B cell (primary cell): Measurements from ENCODE around the gene CFAP52. TPM values are rescaled to one million over a fixed set of nuclear protein-coding genes. Genes with fewer than 3 reads are reported as not detected.
A peak's percentile ranks its signal among the peaks of the same experiment; 100 is the strongest.

Experiments used
- ATAC-seq: fragments of 200-7000 bp; cut with Tn5 transposase; one replicate; pipeline ENCODE4 v1.10.0; 2021; ENCODE audit warnings: low read depth, mild to moderate bottlenecking, moderate number of reproducible peaks, moderate library complexity
- CTCF ChIA-PET: fragments of 350-600 bp; sonication (Branson Sonifier 250); formaldehyde crosslinking; loops from one replicate; lab custom pipeline; 2021; ENCODE audit warnings: antibody characterized with exemption, inconsistent platforms; lab: Charles Lee
- POLR2A ChIA-PET: fragments of 350-600 bp; sonication (Branson Sonifier 250); formaldehyde crosslinking; loops from one replicate; lab custom pipeline; 2021; ENCODE audit warnings: antibody characterized with exemption; lab: Charles Lee
- DNase-seq: peaks from one replicate; pipeline ENCODE4 v3.0.0; 2013
- H2AFZ ChIP-seq: 2 replicates; pipeline ENCODE4 v1.6.1; 2012; ENCODE audit warnings: mild to moderate bottlenecking, low read depth, low read length; ENCODE audit not compliant: insufficient read depth, poor library complexity, severe bottlenecking
- H3K27ac ChIP-seq, 2 donors: 1 replicate in 1 of 2; 2 replicates in 1 of 2; pipeline ENCODE4 v1.5.1; 2012 to 2013; ENCODE audit warnings: low read length in 2 of 2, mild to moderate bottlenecking in 2 of 2, moderate library complexity in 1 of 2
- H3K27me3 ChIP-seq, 4 experiments: fragments of 200-600 bp in 1 of 4; sonication (generic) in 1 of 4; replicated peaks in 1 of 4; 1 replicate in 2 of 4; 2 replicates in 2 of 4; pipeline versions ENCODE4 v1.6.1 to v1.7.0; 2013 to 2016; ENCODE audit warnings: low read length in 3 of 4, mild to moderate bottlenecking in 2 of 4, mixed read lengths in 1 of 4, moderate library complexity in 1 of 4; ENCODE audit not compliant: insufficient read depth in 4 of 4, control insufficient read depth in 3 of 4; ENCODE audit errors: control extremely low read depth in 1 of 4
- H3K36me3 ChIP-seq, 2 experiments: replicated peaks in 1 of 2; 1 replicate in 1 of 2; 2 replicates in 1 of 2; pipeline versions ENCODE4 v1.6.1 to v1.7.1; 2013; ENCODE audit warnings: low read length in 1 of 2; ENCODE audit not compliant: insufficient read depth in 2 of 2, control insufficient read depth in 1 of 2; ENCODE audit errors: control extremely low read depth in 1 of 2, extremely low read depth in 1 of 2
- H3K4me1 ChIP-seq, 2 donors: fragments of 200-600 bp in 1 of 2; sonication (generic) in 1 of 2; 1 replicate in 1 of 2; 2 replicates in 1 of 2; pipeline versions ENCODE4 v1.5.1 to v1.6.1; 2013 to 2017; ENCODE audit warnings: low read length in 2 of 2; ENCODE audit not compliant: control insufficient read depth in 2 of 2, insufficient read depth in 2 of 2
- H3K4me2 ChIP-seq: replicated peaks from 2 replicates; pipeline ENCODE3; 2012; ENCODE audit warnings: mild to moderate bottlenecking, low read depth, low read length; ENCODE audit not compliant: poor library complexity, severe bottlenecking
- H3K4me3 ChIP-seq, 5 experiments: fragments of 200-600 bp in 1 of 5; sonication (generic) in 1 of 5; 1 replicate in 3 of 5; 2 replicates in 2 of 5; pipeline versions ENCODE4 v1.5.1 to v1.7.0; 2011 to 2016; ENCODE audit warnings: low read length in 4 of 5, mild to moderate bottlenecking in 4 of 5, low read depth in 2 of 5, control low read depth in 1 of 5, moderate library complexity in 1 of 5; ENCODE audit not compliant: insufficient read depth in 1 of 5; ENCODE audit errors: control extremely low read depth in 1 of 5, extremely low read depth in 1 of 5
- H3K79me2 ChIP-seq: fragments of 200-600 bp; sonication (generic); one replicate; pipeline ENCODE4 v1.6.0; 2016; ENCODE audit warnings: low read length; ENCODE audit not compliant: control insufficient read depth, insufficient read depth
- H3K9ac ChIP-seq: fragments of 200-600 bp; sonication (generic); 2 replicates; pipeline ENCODE4 v1.6.1; 2017; ENCODE audit warnings: mild to moderate bottlenecking, low read length, moderate library complexity
- H3K9me3 ChIP-seq, 3 donors: one replicate each; pipeline versions ENCODE4 v1.6.1 to v1.7.1; 2013; ENCODE audit warnings: low read length in 2 of 3; ENCODE audit not compliant: control insufficient read depth in 2 of 3, insufficient read depth in 1 of 3; ENCODE audit errors: control extremely low read depth in 1 of 3
- H4K20me1 ChIP-seq: 2 replicates; pipeline ENCODE4 v1.6.0; 2012; ENCODE audit warnings: mild to moderate bottlenecking, low read length; ENCODE audit not compliant: insufficient read depth, control insufficient read depth, poor library complexity, severe bottlenecking
- H3K27ac Mint-ChIP-seq: one replicate; pipeline ENCODE4 v1.8.0; 2021; ENCODE audit warnings: mixed read lengths
- H3K27me3 Mint-ChIP-seq: one replicate; pipeline ENCODE4 v1.8.0; 2021; ENCODE audit warnings: mixed read lengths
- H3K4me1 Mint-ChIP-seq: one replicate; pipeline ENCODE4 v1.8.0; 2021; ENCODE audit warnings: mixed read lengths
- H3K4me3 Mint-ChIP-seq: one replicate; pipeline ENCODE4 v1.8.0; 2021; ENCODE audit warnings: mixed read lengths
- H3K9me3 Mint-ChIP-seq: one replicate; pipeline ENCODE4 v1.8.0; 2022; ENCODE audit warnings: mixed read lengths; ENCODE audit not compliant: insufficient read depth
- CTCF ChIP-seq: fragments of 200-600 bp; IDR thresholded peaks from one replicate; pipeline ENCODE4 v1.8.0; 2022; ENCODE audit warnings: antibody characterized with exemption, mild to moderate bottlenecking
- EZH2 ChIP-seq: IDR thresholded peaks from 2 replicates; pipeline ENCODE4 v1.6.1; 2012; ENCODE audit warnings: borderline replicate concordance, low read depth, mild to moderate bottlenecking, moderate library complexity, low read length; ENCODE audit not compliant: insufficient read depth, poor library complexity, severe bottlenecking
- WGBS: methylation state at CpG from one replicate; pipeline ENCODE4 v1.1.5; 2013; ENCODE audit warnings: missing lambda C conversion rate; ENCODE audit not compliant: insufficient coverage; 5-methylcytosine and 5-hydroxymethylcytosine counted together
- intact Hi-C: fragments of 100-400 bp; cut with micrococcal nuclease; formaldehyde crosslinking; loops from one replicate; pipeline ENCODE4 v1.10.0; 2022
- polyA plus RNA-seq: library from polyadenylated mRNA; depleted of rRNA; stranded (reverse); fragments of >200 nt; gene quantifications from 2 replicates; pipeline ENCODE4 v1.2.3, GENCODE V29; 2012
- total RNA-seq, 2 donors: library from RNA; stranded (reverse); fragments of 120-200 nt in 1 of 2; gene quantifications; 1 replicate in 1 of 2; 2 replicates in 1 of 2; pipeline versions ENCODE4 v1.2.3 to v1.2.4, GENCODE V29; 2013 to 2022

The CFAP52 gene
- total and polyA plus RNA-seq, 2 donors (not counting 1 experiment from before 2014, with no cell fraction given), result not detected

DNA sequence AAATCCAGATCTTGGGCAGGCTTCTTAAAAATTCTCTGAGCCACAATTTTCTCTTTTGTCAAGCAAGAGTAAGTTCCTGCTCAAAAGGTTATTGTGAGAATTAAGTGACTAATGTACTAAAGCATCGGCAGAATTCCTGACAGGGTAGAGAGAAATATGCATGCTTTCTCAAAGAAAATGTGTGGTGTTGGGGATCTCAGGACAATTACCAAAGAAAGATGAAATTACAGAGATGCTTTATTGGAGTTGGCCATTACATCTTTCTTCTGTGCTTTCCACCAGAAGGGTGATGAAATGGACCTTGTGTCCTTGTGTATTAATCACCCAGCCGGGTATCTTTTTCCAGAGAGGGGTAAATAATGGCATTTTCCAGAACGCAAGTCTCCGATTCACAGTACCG lies 67.2 kb downstream of the CFAP52 start:
- Mint-ChIP-seq H3K4me3 (peak overlapping the region; percentile 41), H3K27ac (no peak overlapping the region), H3K9me3 (no peaks in the 10 kb centered on the region), H3K4me1 (peaks cover 17% of the 10 kb centered on the region), H3K27me3 (peaks cover 51% of the 10 kb centered on the region)
- Histone ChIP-seq H3K27ac (no peak overlapping the region), H3K9ac (no peak overlapping the region), H3K4me1 (peaks cover 11 to 12% of the 10 kb centered on the region in 2 donors), H2AFZ (no peak overlapping the region), H3K27me3 (peaks cover 0 to 27% (median 15%) of the 10 kb centered on the region in 4 experiments), H4K20me1 (no peaks in the 10 kb centered on the region), H3K4me3 (no peak overlapping the region), H3K36me3 (no peaks in the 10 kb centered on the region), H3K4me2 (no peak overlapping the region), H3K9me3 (peaks cover 0 to 4% (median 0%) of the 10 kb centered on the region in 3 donors), H3K79me2 (no peaks in the 10 kb centered on the region)
- ChIA-PET POLR2A (no interaction called here), CTCF (no interaction called here)
- intact Hi-C loops, result no loop called here
- DNase-seq, result no peak
- TF ChIP-seq CTCF (no peak), EZH2 (no peak)
- 98% methylated on average over 5 of the region's 5 CpGs for WGBS
- no peak for ATAC-seq

DNA sequence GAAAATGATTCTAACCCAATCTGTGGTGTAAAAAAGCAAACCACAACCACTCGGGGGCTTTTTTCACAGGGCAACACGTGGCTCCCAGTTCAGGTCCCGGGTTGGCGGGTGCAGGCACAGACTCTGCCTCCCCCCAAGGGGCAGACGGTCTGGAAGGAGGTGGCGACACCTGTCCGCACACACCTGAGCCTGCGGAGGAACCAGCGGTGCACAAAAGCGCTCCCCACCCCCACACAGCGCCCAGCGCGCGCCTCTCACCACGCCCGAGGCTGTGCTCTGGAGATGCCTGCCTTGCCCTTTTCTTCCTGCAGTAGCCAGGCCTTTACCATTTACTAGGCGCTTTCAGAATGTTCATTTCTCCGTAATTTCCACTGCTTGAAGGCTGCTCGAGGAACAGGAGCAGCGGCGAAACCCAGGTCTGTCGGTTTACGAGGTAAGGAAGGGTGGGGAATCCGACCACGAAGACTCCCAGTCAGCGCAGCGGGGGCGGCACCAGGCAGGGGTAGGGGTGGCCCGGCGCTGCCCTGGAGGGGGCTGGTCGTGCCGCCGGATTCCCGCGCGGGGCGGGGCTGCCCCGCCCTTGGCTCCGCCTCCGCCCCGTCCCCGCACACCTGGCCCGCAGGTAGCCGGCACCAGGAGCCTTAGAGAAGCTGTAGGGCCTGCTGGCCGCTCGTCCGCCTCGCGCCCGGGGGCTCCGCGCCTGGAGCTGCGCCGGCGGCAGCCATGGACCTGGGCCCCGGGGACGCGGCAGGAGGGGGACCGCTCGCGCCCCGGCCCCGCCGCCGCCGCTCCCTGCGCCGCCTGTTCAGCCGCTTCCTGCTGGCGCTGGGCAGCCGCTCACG lies 68.7 kb downstream of the CFAP52 start, which contains the start of gene USP43:
Gene USP43, plus strand, starts transcription at position 608 of the 842 bp plus-strand sequence. Its CDS starts 116 bp downstream, at position 724.
- WGBS, result under 1% methylated on average over 71 of the region's 72 CpGs
- no peak for TF ChIP-seq EZH2
- TF ChIP-seq CTCF, result no peak
- no peaks in the 10 kb centered on the region for H3K79me2 ChIP-seq
- H3K9ac ChIP-seq, result peak within 1 kb of the TSS; percentile 59
- DNase-seq (peak; percentile 31), ATAC-seq (peak; percentile 24)
- peak within 1 kb of the TSS; percentile 27 to 63 (median 53) for H3K4me3 ChIP-seq
- ChIA-PET POLR2A (no interaction called here), CTCF (no interaction called here)
- peak within 1 kb of the TSS; percentile 85 for H3K4me3 Mint-ChIP-seq
- H3K36me3 ChIP-seq, result no peaks in the 10 kb centered on the region
- H3K9me3 ChIP-seq, result peaks cover 0 to 4% (median 0%) of the 10 kb centered on the region in 3 donors
- H3K4me2 ChIP-seq, result peak within 1 kb of the TSS; percentile 90
- H3K9me3 Mint-ChIP-seq, result no peaks in the 10 kb centered on the region
- no peak within 1 kb of the TSS for H3K27ac ChIP-seq
- peaks cover 43% of the 10 kb centered on the region for H3K27me3 Mint-ChIP-seq
- no peaks in the 10 kb centered on the region for H4K20me1 ChIP-seq
- H3K27me3 ChIP-seq, result peaks cover 0 to 27% (median 15%) of the 10 kb centered on the region in 4 experiments
- H3K4me1 Mint-ChIP-seq, result peaks cover 17% of the 10 kb centered on the region
- peak within 1 kb of the TSS; percentile 76 for H2AFZ ChIP-seq
- H3K4me1 ChIP-seq, result peaks cover 11 to 12% of the 10 kb centered on the region in 2 donors
- H3K27ac Mint-ChIP-seq, result no peak within 1 kb of the TSS
- intact Hi-C loops, result no loop called here
